SK-N-MC (cell line): ENCODE results near the gene SLC15A3.

Experiments used
- EZH2 ChIP-seq: fragments of 200-600 bp; sonication (generic); IDR thresholded peaks from one replicate; pipeline ENCODE4 v1.6.1; 2017; ENCODE audit warnings: antibody characterized with exemption
- FOXP2 ChIP-seq: optimal IDR thresholded peaks from 2 replicates; pipeline ENCODE3; 2011; ENCODE audit warnings: mild to moderate bottlenecking, moderate library complexity; ENCODE audit not compliant: insufficient read depth; ENCODE audit errors: extremely low read length, control extremely low read depth

- TF ChIP-seq EZH2, result no peak
- no peak for TF ChIP-seq FOXP2
Measured at GRCh38 chr11:60970890-60971289, 18.9 kb upstream of the SLC15A3 start.
